ENCODE results near the gene DUSP16.
A peak's percentile ranks its signal among the peaks of the same experiment; 100 is the strongest.
"Not testable (repeated sequence)": the region's sequence is repeated elsewhere in the genome, so short reads cannot be mapped to it uniquely, and the experiment has no call there.

Gene DUSP16

GRCh38 chr12:12562585-12563261 lies at the start of gene DUSP16:
DUSP16 (minus strand) TSS chr12:12562863; CDS start chr12:12521098, 41,765 bp downstream.
- DNase-seq = peak; percentile 72

GRCh38 chr12:12612358-12612757 lies 49.7 kb upstream of the DUSP16 start:
- DNase-seq = peak; percentile 12

GRCh38 chr12:12611512-12612306 lies 49.0 kb upstream of the DUSP16 start, which contains the start of gene CREBL2:
CREBL2 (plus strand) TSS chr12:12611876; CDS start chr12:12612173, 297 bp downstream.
- peak; percentile 87 for DNase-seq

GRCh38 chr12:12610711-12611110 lies 48.0 kb upstream of the DUSP16 start:
- no peak for DNase-seq

- DNase-seq = no peak
Observed at GRCh38 chr12:12609692-12610091, 47.0 kb upstream of the DUSP16 start.

- DNase-seq = no peak
Observed at GRCh38 chr12:12608557-12608957, 45.9 kb upstream of the DUSP16 start.

GRCh38 chr12:12606781-12607589 lies 44.3 kb upstream of the DUSP16 start:
- no peak for DNase-seq

- DNase-seq = no peak
Observed at GRCh38 chr12:12604740-12605139, 42.1 kb upstream of the DUSP16 start.

GRCh38 chr12:12600659-12601058 lies 38.0 kb upstream of the DUSP16 start:
- DNase-seq = no peak

- DNase-seq = no peak
Observed at GRCh38 chr12:12599750-12600643, 37.3 kb upstream of the DUSP16 start.

GRCh38 chr12:12598864-12599263 lies 36.2 kb upstream of the DUSP16 start:
- no peak for DNase-seq

- DNase-seq = not testable (repeated sequence)
Observed at GRCh38 chr12:12596598-12596997, 33.9 kb upstream of the DUSP16 start.

- not testable (repeated sequence) for DNase-seq
Observed at GRCh38 chr12:12595929-12596328, 33.3 kb upstream of the DUSP16 start.

GRCh38 chr12:12592930-12593329 lies 30.3 kb upstream of the DUSP16 start:
- DNase-seq = no peak

GRCh38 chr12:12590961-12591360 lies 28.3 kb upstream of the DUSP16 start:
- no peak for DNase-seq

- DNase-seq = not testable (repeated sequence)
Observed at GRCh38 chr12:12588436-12588835, 25.8 kb upstream of the DUSP16 start.

- DNase-seq = no peak
Observed at GRCh38 chr12:12587878-12588277, 25.2 kb upstream of the DUSP16 start.

- DNase-seq = no peak
Observed at GRCh38 chr12:12586879-12587675, 24.4 kb upstream of the DUSP16 start.

GRCh38 chr12:12585115-12585863 lies 22.6 kb upstream of the DUSP16 start:
- DNase-seq = no peak

- no peak for DNase-seq
Observed at GRCh38 chr12:12583510-12584178, 21.0 kb upstream of the DUSP16 start.

All from activated naive CD4-positive, alpha-beta T cell treated with Interleukin-2 at 50 U/mL for 16 hours (primary cell).